PFSK-1 (cell line): ENCODE data around the gene PLXNC1.

Experiments
- FOXP2 ChIP-seq: optimal IDR thresholded peaks from 2 replicates; pipeline ENCODE3; 2011; ENCODE audit warnings: borderline replicate concordance, control low read depth, inconsistent platforms; ENCODE audit not compliant: insufficient read depth; ENCODE audit errors: extremely low read length, extremely low read depth
- POLR2AphosphoS5 ChIP-seq: IDR thresholded peaks from 2 replicates; pipeline ENCODE4 v1.6.1; 2012; ENCODE audit warnings: low read depth, mild to moderate bottlenecking, control low read depth, low read length, moderate library complexity
- REST ChIP-seq, 2 experiments: IDR thresholded peaks; 2 replicates each; pipeline versions ENCODE4 v1.6.1 to v1.8.0; 2011 to 2012; ENCODE audit warnings: low read depth in 2 of 2, low read length in 2 of 2, control low read depth in 1 of 2, inconsistent platforms in 1 of 2, mild to moderate bottlenecking in 1 of 2, moderate library complexity in 1 of 2; ENCODE audit not compliant: insufficient read depth in 1 of 2
- SIN3A ChIP-seq: IDR thresholded peaks from 2 replicates; pipeline ENCODE4 v1.6.1; 2012; ENCODE audit warnings: mild to moderate bottlenecking, low read length, moderate library complexity, borderline replicate concordance; ENCODE audit not compliant: insufficient read depth
- TAF1 ChIP-seq: IDR thresholded peaks from 2 replicates; pipeline ENCODE4 v1.6.1; 2012; ENCODE audit warnings: low read length, control low read depth, borderline replicate concordance; ENCODE audit not compliant: insufficient read depth

GRCh38 chr12:94114166-94114565 is 34.2 kb upstream of the PLXNC1 start:
- TF ChIP-seq POLR2AphosphoS5 (no peak), SIN3A (no peak), REST (IDR thresholded peaks at IDR 0.05; ENCODE audit: insufficient read depth in 1 of 2, low read depth in 2 of 2, low read length in 2 of 2) (no peak), TAF1 (no peak), FOXP2 (no peak)
